SK-N-SH treated with all-trans-retinoic acid at 6 μM for 48 hours (cell line): ENCODE data around the gene PRKCQ.

Experiments
- ARNTL ChIP-seq: fragments of 450-650 bp; formaldehyde crosslinking; IDR thresholded peaks from 2 replicates; pipeline ENCODE4 v1.5.0; 2020; ENCODE audit warnings: low read depth, mild to moderate bottlenecking, moderate library complexity, borderline replicate concordance
- BACH2 ChIP-seq: fragments of 250-450 bp; sonication (Bioruptor Pico); IDR thresholded peaks from 2 replicates; pipeline ENCODE4 v1.9.0; 2021; ENCODE audit warnings: mild to moderate bottlenecking, borderline replicate concordance
- CREB5 ChIP-seq: fragments of 250-450 bp; sonication (Bioruptor Pico); IDR thresholded peaks from 2 replicates; pipeline ENCODE4 v1.5.1; 2020; ENCODE audit warnings: low read depth, mild to moderate bottlenecking, moderate library complexity
- GLIS3 ChIP-seq: fragments of 250-450 bp; sonication (Bioruptor Pico); IDR thresholded peaks from 2 replicates; pipeline ENCODE4 v1.5.0; 2020; ENCODE audit warnings: mild to moderate bottlenecking, moderate library complexity
- ISL1 ChIP-seq: fragments of 250-450 bp; sonication (Bioruptor Pico); IDR thresholded peaks from 2 replicates; pipeline ENCODE4 v2.1.2; 2022; ENCODE audit warnings: mild to moderate bottlenecking, moderate library complexity
- OSR1 ChIP-seq: fragments of 250-450 bp; sonication (Bioruptor Pico); IDR thresholded peaks from 2 replicates; pipeline ENCODE4 v1.8.0; 2022; ENCODE audit warnings: moderate library complexity, mild to moderate bottlenecking, inconsistent platforms
- PATZ1 ChIP-seq: fragments of 250-450 bp; sonication (Bioruptor Pico); IDR thresholded peaks from 2 replicates; pipeline ENCODE4 v1.8.0; 2020; ENCODE audit warnings: mild to moderate bottlenecking, moderate library complexity, borderline replicate concordance
- PPARA ChIP-seq: fragments of 250-450 bp; sonication (Bioruptor Pico); IDR thresholded peaks from 2 replicates; pipeline ENCODE4 v1.5.0; 2020; ENCODE audit warnings: mild to moderate bottlenecking, borderline replicate concordance
- SNAI2 ChIP-seq: fragments of 250-450 bp; sonication (Bioruptor Pico); IDR thresholded peaks from 2 replicates; pipeline ENCODE4 v1.5.0; 2020; ENCODE audit warnings: mild to moderate bottlenecking, moderate library complexity
- TOX ChIP-seq: fragments of 250-450 bp; sonication (Bioruptor Pico); IDR thresholded peaks from 2 replicates; pipeline ENCODE4 v1.8.0; 2021; ENCODE audit warnings: mild to moderate bottlenecking, moderate library complexity, borderline replicate concordance
- ZFP3 ChIP-seq: fragments of 250-450 bp; sonication (Bioruptor Pico); IDR thresholded peaks from 2 replicates; pipeline ENCODE4 v1.5.0; 2020; ENCODE audit warnings: mild to moderate bottlenecking, moderate library complexity
- ZFP30 ChIP-seq: fragments of 450-650 bp; formaldehyde crosslinking; IDR thresholded peaks from 2 replicates; pipeline ENCODE4 v1.5.0; 2022; ENCODE audit warnings: mild to moderate bottlenecking, moderate library complexity
- ZNF70 ChIP-seq: fragments of 450-650 bp; formaldehyde crosslinking; IDR thresholded peaks from 2 replicates; pipeline ENCODE4 v1.5.0; 2020; ENCODE audit warnings: mild to moderate bottlenecking, moderate library complexity
- ZNF8 ChIP-seq: fragments of 450-650 bp; formaldehyde crosslinking; IDR thresholded peaks from 2 replicates; pipeline ENCODE4 v1.5.0; 2020; ENCODE audit warnings: mild to moderate bottlenecking, moderate library complexity

- no peak for TF ChIP-seq ZFP30
- no peak for TF ChIP-seq ZNF70 (CRISPR knock-in tag)
- TF ChIP-seq CREB5 (CRISPR knock-in tag), result no peak
- no peak for TF ChIP-seq ZFP3 (CRISPR knock-in tag)
- no peak for TF ChIP-seq PPARA
- TF ChIP-seq BACH2 (CRISPR knock-in tag), result no peak
- no peak for TF ChIP-seq ZNF8 (CRISPR knock-in tag)
- TF ChIP-seq ARNTL (CRISPR knock-in tag), result no peak
- TF ChIP-seq ISL1 (CRISPR knock-in tag), result no peak
- TF ChIP-seq PATZ1 (CRISPR knock-in tag), result no peak
- TF ChIP-seq SNAI2 (CRISPR knock-in tag), result no peak
- no peak for TF ChIP-seq OSR1
- no peak for TF ChIP-seq TOX (CRISPR knock-in tag)
- no peak for TF ChIP-seq GLIS3 (CRISPR knock-in tag)
Observed at GRCh38 chr10:6418613-6419216, 161.4 kb downstream of the PRKCQ start.
